ENCODE results near the gene PLA1A.

- TF ChIP-seq SUZ12 (IDR thresholded peaks at IDR 0.05; ENCODE audit: extremely low read depth, insufficient read depth, insufficient read length) (no peak), YY1 (IDR thresholded peaks at IDR 0.05; ENCODE audit: insufficient read depth, insufficient read length) (no peak), ZNF274 (IDR thresholded peaks at IDR 0.05; ENCODE audit: low read depth, low read length) (no peak)
These were observed 48.1 kb downstream of the PLA1A start for GRCh38 chr3:119645813-119646212.
